ENCODE results near the gene ZFTA. TPM values are rescaled to one million over a fixed set of nuclear protein-coding genes. Genes with fewer than 3 reads are reported as not detected.

Gene ZFTA
- total RNA-seq, 4 donors from 2014 or later: 14.7 to 29.7 (median 18.6) TPM

GRCh38 chr11:63762654-63763495, 5.7 kb downstream of the ZFTA start:
- Histone ChIP-seq H3K4me3 (replicated peaks in 1 of 3) (peak overlapping the region; percentile 19 to 57 (median 38)), H3K27ac (peak overlapping the region in 2 of 3 donors; percentile 43 to 75), H3K9me3 (no peaks in the 10 kb centered on the region), H3K27me3 (no peaks in the 10 kb centered on the region), H3K4me1 (peaks cover 23 to 51% of the 10 kb centered on the region in 2 donors), H3K36me3 (peaks cover 6 to 8% of the 10 kb centered on the region in 2 donors)
- WGBS, 2 donors: 21 to 50% methylated on average over 6 to 13 of the region's 96 CpGs
- TF ChIP-seq POLR2A (IDR thresholded peaks at IDR 0.05): peak in 1 of 2 donors; percentile 20
- TF ChIP-seq CTCF (IDR thresholded peaks at IDR 0.05): peak in 2 of 6 experiments; percentile 13 to 27
- intact Hi-C loops (cut with DNase I): loop anchor here (10.0 kb wide), 1 partner anchor 52 kb away; the partner anchor contains the start of gene SPINDOC
- peak; percentile 61 for DNase-seq

GRCh38 chr11:63761931-63762653, 6.5 kb downstream of the ZFTA start:
- no peaks in the 10 kb centered on the region for H3K9me3 ChIP-seq
- H3K4me1 ChIP-seq: peaks cover 21 to 49% of the 10 kb centered on the region in 2 donors
- TF ChIP-seq POLR2A (IDR thresholded peaks at IDR 0.05): no peak
- TF ChIP-seq CTCF (IDR thresholded peaks at IDR 0.05): no peak
- no peaks in the 10 kb centered on the region for H3K27me3 ChIP-seq
- 48 to 53% methylated on average over 32 to 34 of the region's 34 CpGs for WGBS, 2 donors
- peaks cover 6 to 8% of the 10 kb centered on the region in 2 donors for H3K36me3 ChIP-seq
- peak overlapping the region in 2 of 3 donors; percentile 19 to 57 for H3K4me3 ChIP-seq (replicated peaks in 1 of 3)
- DNase-seq: no peak
- peak overlapping the region in 2 of 3 donors; percentile 43 to 75 for H3K27ac ChIP-seq
- intact Hi-C loops (cut with DNase I): loop anchor here (10.0 kb wide), 1 partner anchor 53 kb away; the partner anchor contains the start of gene SPINDOC

DNA sequence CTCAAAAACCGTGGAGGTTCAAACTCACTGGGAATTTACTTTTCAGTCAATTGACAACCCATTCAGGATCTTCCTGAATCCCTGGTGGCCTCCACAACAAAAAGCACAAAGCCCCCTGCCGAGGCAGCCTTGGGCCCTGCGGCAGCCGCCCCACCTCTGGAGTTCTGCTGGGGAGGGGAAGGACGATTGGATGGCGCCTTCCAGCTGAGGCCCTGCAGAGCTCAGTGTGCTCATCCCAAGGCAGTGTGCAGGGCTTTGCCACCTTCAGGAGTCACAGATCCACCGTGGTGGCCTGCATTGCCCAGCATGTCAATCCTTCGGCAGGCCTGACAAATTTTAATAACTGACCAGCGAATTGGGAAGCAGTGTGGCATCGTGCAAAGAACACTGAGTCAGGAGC, 7.4 kb downstream of the ZFTA start:
- H3K9me3 ChIP-seq: no peaks in the 10 kb centered on the region
- intact Hi-C loops (cut with DNase I): loop anchor here (10.0 kb wide), 1 partner anchor 54 kb away; the partner anchor contains the start of gene SPINDOC
- H3K4me1 ChIP-seq: peaks cover 15 to 41% of the 10 kb centered on the region in 2 donors
- no peak overlapping the region for H3K27ac ChIP-seq
- H3K4me3 ChIP-seq (replicated peaks in 1 of 3): no peak overlapping the region
- no peak for DNase-seq
- WGBS, 2 donors: 78 to 81% methylated on average over 10 of the region's 10 CpGs
- TF ChIP-seq POLR2A (IDR thresholded peaks at IDR 0.05): no peak
- TF ChIP-seq CTCF (IDR thresholded peaks at IDR 0.05): no peak
- no peaks in the 10 kb centered on the region for H3K27me3 ChIP-seq
- H3K36me3 ChIP-seq: peaks cover 6 to 8% of the 10 kb centered on the region in 2 donors

DNA sequence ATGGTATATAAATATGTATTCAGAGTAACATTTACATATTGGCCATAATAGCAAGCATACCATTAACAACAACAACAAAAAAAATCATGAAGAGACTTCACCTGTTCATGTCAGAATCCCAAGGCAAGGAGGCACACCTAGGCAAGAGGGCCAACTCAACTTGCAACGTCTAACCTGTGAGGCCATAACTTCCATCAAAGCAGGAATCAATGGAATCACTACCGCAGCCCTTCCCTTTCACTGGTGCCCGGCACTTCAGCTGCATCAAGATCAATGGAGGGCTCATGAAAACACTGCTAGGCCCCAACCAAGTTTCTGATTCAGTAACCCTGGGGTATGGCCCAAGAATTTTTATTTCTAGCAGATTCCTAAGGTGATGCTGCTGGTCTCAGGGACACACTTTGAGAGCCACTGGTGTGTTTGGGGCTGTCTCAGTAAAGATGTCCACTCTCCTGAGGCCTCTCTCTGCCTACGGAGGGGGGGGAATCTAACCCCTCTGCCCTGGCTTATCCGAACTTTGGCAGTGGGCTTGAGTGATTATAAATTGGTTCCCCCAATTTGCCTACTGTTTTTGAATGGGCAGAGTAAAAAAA, 8.0 kb downstream of the ZFTA start:
- H3K9me3 ChIP-seq: no peaks in the 10 kb centered on the region
- H3K27me3 ChIP-seq: no peaks in the 10 kb centered on the region
- WGBS, 2 donors: 82 to 83% methylated on average over 5 of the region's 5 CpGs
- no peak overlapping the region for H3K4me3 ChIP-seq (replicated peaks in 1 of 3)
- intact Hi-C loops (cut with DNase I): loop anchor here (10.0 kb wide), 1 partner anchor 54 kb away; the partner anchor contains the start of gene SPINDOC
- no peak for TF ChIP-seq POLR2A (IDR thresholded peaks at IDR 0.05)
- TF ChIP-seq CTCF (IDR thresholded peaks at IDR 0.05): no peak
- H3K36me3 ChIP-seq: peaks cover 6 to 8% of the 10 kb centered on the region in 2 donors
- H3K4me1 ChIP-seq: peaks cover 15 to 35% of the 10 kb centered on the region in 2 donors
- H3K27ac ChIP-seq: no peak overlapping the region
- DNase-seq: no peak
